ENCODE data around the gene CNBD2. TPM values are rescaled to one million over a fixed set of nuclear protein-coding genes. Genes with fewer than 3 reads are reported as not detected.
"Not testable (repeated sequence)": the region's sequence is repeated elsewhere in the genome, so short reads cannot be mapped to it uniquely, and the experiment has no call there.

CNBD2 gene
- total RNA-seq, 1 donor from 2014 or later = 2.1 TPM

- H3K4me3 ChIP-seq (ENCODE audit: low read depth, low read length) = no peak overlapping the region
- DNase-seq (ENCODE audit: low read depth) = no peak
- TF ChIP-seq CTCF (conservative IDR thresholded peaks at IDR 0.05; ENCODE audit: low read depth, low read length) = no peak
Observed at GRCh38 chr20:35988910-35989463, 20.6 kb downstream of the CNBD2 start.

- H3K4me3 ChIP-seq (ENCODE audit: low read depth, low read length) = no peak overlapping the region
- TF ChIP-seq CTCF (conservative IDR thresholded peaks at IDR 0.05; ENCODE audit: low read depth, low read length) = peak; percentile 64
- no peak for DNase-seq (ENCODE audit: low read depth)
Observed at GRCh38 chr20:35991142-35991771, 22.9 kb downstream of the CNBD2 start.

- peak; percentile 85 for TF ChIP-seq CTCF (conservative IDR thresholded peaks at IDR 0.05; ENCODE audit: low read depth, low read length)
- H3K4me3 ChIP-seq (ENCODE audit: low read depth, low read length) = no peak overlapping the region
- DNase-seq (ENCODE audit: low read depth) = no peak
Observed at GRCh38 chr20:35992713-35993335, 24.4 kb downstream of the CNBD2 start.

GRCh38 chr20:35994994-35995453 is 26.6 kb downstream of the CNBD2 start:
- DNase-seq (ENCODE audit: low read depth) = no peak
- TF ChIP-seq CTCF (conservative IDR thresholded peaks at IDR 0.05; ENCODE audit: low read depth, low read length) = peak; percentile 99
- H3K4me3 ChIP-seq (ENCODE audit: low read depth, low read length) = no peak overlapping the region

- not testable (repeated sequence) for H3K4me3 ChIP-seq (ENCODE audit: low read depth, low read length); DNase-seq (ENCODE audit: low read depth)
Observed at GRCh38 chr20:35996492-35996891, 28.1 kb downstream of the CNBD2 start.

- DNase-seq (ENCODE audit: low read depth); H3K4me3 ChIP-seq (ENCODE audit: low read depth, low read length): not testable (repeated sequence)
Observed at GRCh38 chr20:36001331-36001730, 32.9 kb downstream of the CNBD2 start.

GRCh38 chr20:36002855-36003254 is 34.5 kb downstream of the CNBD2 start:
- DNase-seq (ENCODE audit: low read depth) = no peak
- TF ChIP-seq CTCF (conservative IDR thresholded peaks at IDR 0.05; ENCODE audit: low read depth, low read length) = no peak
- no peak overlapping the region for H3K4me3 ChIP-seq (ENCODE audit: low read depth, low read length)

- no peak for DNase-seq (ENCODE audit: low read depth)
- no peak for TF ChIP-seq CTCF (conservative IDR thresholded peaks at IDR 0.05; ENCODE audit: low read depth, low read length)
- no peak overlapping the region for H3K4me3 ChIP-seq (ENCODE audit: low read depth, low read length)
Observed at GRCh38 chr20:36004045-36004444, 35.7 kb downstream of the CNBD2 start.
